GM13976 (cell line): ENCODE measurements around the gene TTLL11.

ENCODE experiments used
- DNase-seq: peaks from one replicate; pipeline ENCODE4 v3.0.0; 2012; ENCODE audit warnings: low spot score
- CTCF ChIP-seq: IDR thresholded peaks from 2 replicates; pipeline ENCODE4 v1.5.1; 2012; ENCODE audit warnings: borderline replicate concordance, mild to moderate bottlenecking; ENCODE audit not compliant: insufficient read depth; ENCODE audit errors: extremely low read depth, missing control alignments, control extremely low read depth
- in situ Hi-C: fragments of 300-500 bp; cut with MboI; formaldehyde crosslinking; loops from one replicate; pipeline ENCODE4 v1.12.0; 2022; ENCODE audit warnings: low sequenced_read_pairs, mixed read lengths, inconsistent platforms; ENCODE audit not compliant: unreplicated experiment

Gene TTLL11

GRCh38 chr9:121840838-121841760, 252.0 kb downstream of the TTLL11 start:
- DNase-seq = no peak
- no peak for TF ChIP-seq CTCF
- in situ Hi-C loops = no loop called here

GRCh38 chr9:121839726-121840500, 253.2 kb downstream of the TTLL11 start:
- DNase-seq = peak; percentile 76
- no peak for TF ChIP-seq CTCF
- in situ Hi-C loops = no loop called here

- TF ChIP-seq CTCF = no peak
- in situ Hi-C loops = no loop called here
- DNase-seq = no peak
Measured at GRCh38 chr9:121838746-121839669, 254.1 kb downstream of the TTLL11 start.

GRCh38 chr9:121837113-121837961, 255.8 kb downstream of the TTLL11 start:
- no peak for TF ChIP-seq CTCF
- in situ Hi-C loops = no loop called here
- no peak for DNase-seq

GRCh38 chr9:121836366-121836885, 256.7 kb downstream of the TTLL11 start:
- TF ChIP-seq CTCF = no peak
- DNase-seq = no peak

More at GRCh38 chr9:121836366-121836885, 256.7 kb downstream of the TTLL11 start:
- in situ Hi-C loops = no loop called here
